RWPE1 (cell line): ENCODE data around the gene BMP7.

ENCODE experiments used
- CTCF ChIA-PET: fragments of 350-600 bp; sonication (Branson Sonifier 250); formaldehyde crosslinking; extraction: SDS; loops from one replicate; lab custom pipeline; 2021; lab: Yijun Ruan, JAX
- POLR2A ChIA-PET: fragments of 400-600 bp; formaldehyde crosslinking; extraction: SDS; loops from one replicate; lab custom pipeline; 2020; ENCODE audit warnings: antibody characterized with exemption; ENCODE audit not compliant: low non-redundant PET; lab: Yijun Ruan, JAX
- DNase-seq: peaks from one replicate; pipeline ENCODE4 v3.0.0; 2012; ENCODE audit warnings: low spot score
- H3K27ac ChIP-seq: fragments of 450-650 bp; 2 replicates; pipeline ENCODE4 v1.5.1; 2017
- TF ChIP-seq, protein P1 (sequence below): fragments of 450-650 bp; conservative IDR thresholded peaks from 2 replicates; pipeline ENCODE4 v1.5.1; 2017; ENCODE audit warnings: low read depth, mild to moderate bottlenecking

Gene BMP7

DNA sequence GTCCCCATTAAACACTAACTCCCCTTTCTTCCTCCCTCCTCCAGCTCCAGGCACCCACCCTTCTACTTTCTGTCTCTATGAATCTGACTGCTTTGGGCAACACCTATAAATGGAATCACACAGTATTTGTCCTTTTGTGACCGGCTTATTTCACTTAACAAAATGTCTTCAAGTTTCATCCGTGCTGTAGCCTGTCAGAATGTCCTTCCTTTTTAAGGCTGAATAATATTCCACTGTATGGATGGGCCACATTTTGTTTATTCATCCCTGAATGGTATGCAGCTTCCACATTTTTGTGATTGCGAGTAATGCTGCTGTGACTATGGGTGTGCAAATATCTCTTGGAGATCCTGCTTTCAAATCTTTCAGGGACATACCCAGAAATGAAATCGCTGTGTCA, 28.4 kb downstream of the BMP7 start:
- no peak overlapping the region for H3K27ac ChIP-seq
- TF ChIP-seq, protein P1, sequence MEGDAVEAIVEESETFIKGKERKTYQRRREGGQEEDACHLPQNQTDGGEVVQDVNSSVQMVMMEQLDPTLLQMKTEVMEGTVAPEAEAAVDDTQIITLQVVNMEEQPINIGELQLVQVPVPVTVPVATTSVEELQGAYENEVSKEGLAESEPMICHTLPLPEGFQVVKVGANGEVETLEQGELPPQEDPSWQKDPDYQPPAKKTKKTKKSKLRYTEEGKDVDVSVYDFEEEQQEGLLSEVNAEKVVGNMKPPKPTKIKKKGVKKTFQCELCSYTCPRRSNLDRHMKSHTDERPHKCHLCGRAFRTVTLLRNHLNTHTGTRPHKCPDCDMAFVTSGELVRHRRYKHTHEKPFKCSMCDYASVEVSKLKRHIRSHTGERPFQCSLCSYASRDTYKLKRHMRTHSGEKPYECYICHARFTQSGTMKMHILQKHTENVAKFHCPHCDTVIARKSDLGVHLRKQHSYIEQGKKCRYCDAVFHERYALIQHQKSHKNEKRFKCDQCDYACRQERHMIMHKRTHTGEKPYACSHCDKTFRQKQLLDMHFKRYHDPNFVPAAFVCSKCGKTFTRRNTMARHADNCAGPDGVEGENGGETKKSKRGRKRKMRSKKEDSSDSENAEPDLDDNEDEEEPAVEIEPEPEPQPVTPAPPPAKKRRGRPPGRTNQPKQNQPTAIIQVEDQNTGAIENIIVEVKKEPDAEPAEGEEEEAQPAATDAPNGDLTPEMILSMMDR, result no peak
- no peak for DNase-seq
- POLR2A ChIA-PET, result no interaction called here
- CTCF ChIA-PET, result interaction anchor here (0.6 kb wide), 1 partner anchor 44 kb away, joined by 6 read pairs; no protein-coding TSS in a partner anchor

GRCh38 chr20:57237585-57237953, 28.9 kb downstream of the BMP7 start:
- no peak overlapping the region for H3K27ac ChIP-seq
- no peak for DNase-seq
- ChIA-PET CTCF (interaction anchor here (0.6 kb wide), 1 partner anchor 44 kb away, joined by 6 read pairs; no protein-coding TSS in a partner anchor), POLR2A (no interaction called here)
- TF ChIP-seq, protein P1, result no peak

- no peak for DNase-seq
- H3K27ac ChIP-seq, result no peak overlapping the region
- ChIA-PET CTCF (no interaction called here), POLR2A (no interaction called here)
- TF ChIP-seq, protein P1, result no peak
Observed at GRCh38 chr20:57236813-57237584, 29.4 kb downstream of the BMP7 start.

GRCh38 chr20:57234556-57235251, 31.7 kb downstream of the BMP7 start:
- TF ChIP-seq, protein P1, result no peak
- no peak for DNase-seq
- no peak overlapping the region for H3K27ac ChIP-seq
- CTCF ChIA-PET, result interaction anchor here (0.5 kb wide), 1 partner anchor 1846 kb away, joined by 3 read pairs; no protein-coding TSS in a partner anchor
- POLR2A ChIA-PET, result no interaction called here

DNA sequence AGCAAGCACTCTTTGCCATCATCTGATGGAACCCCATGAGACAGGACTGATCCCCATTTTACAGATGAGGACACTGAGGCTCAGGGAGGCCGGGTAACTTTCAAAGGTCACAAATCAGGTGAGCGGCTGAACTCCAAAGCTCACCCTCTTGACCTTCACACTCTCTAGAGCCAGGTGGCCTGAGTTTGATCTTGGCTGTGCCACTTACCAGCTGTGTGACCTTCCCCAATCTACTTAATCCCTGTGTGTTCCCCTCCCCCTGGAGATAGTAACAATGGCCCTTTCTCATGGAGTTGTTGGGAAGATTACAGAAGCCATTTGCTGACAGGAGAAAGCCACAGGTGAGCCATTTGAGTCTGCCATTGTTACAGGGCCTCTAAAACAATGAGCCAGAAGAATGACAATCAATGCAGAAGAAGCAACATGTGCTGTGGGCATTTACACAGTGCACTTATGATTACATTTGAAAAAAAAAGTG, 34.5 kb downstream of the BMP7 start:
- ChIA-PET CTCF (interaction anchor here (1.4 kb wide), 1 partner anchor 142 kb away, joined by 3 read pairs; no protein-coding TSS in a partner anchor), POLR2A (interaction anchor here (0.8 kb wide), 1 partner anchor 10 kb away, joined by 3 read pairs; no protein-coding TSS in a partner anchor)
- TF ChIP-seq, protein P1, result no peak
- no peak overlapping the region for H3K27ac ChIP-seq
- DNase-seq, result no peak

GRCh38 chr20:57231161-57231560, 35.3 kb downstream of the BMP7 start:
- TF ChIP-seq, protein P1, result no peak
- POLR2A ChIA-PET, result no interaction called here
- H3K27ac ChIP-seq, result no peak overlapping the region
- no peak for DNase-seq
- CTCF ChIA-PET, result interaction anchor here (1.4 kb wide), 1 partner anchor 141 kb away, joined by 3 read pairs; no protein-coding TSS in a partner anchor
